ENCODE measurements around the gene FBRS.
"Not testable (repeated sequence)": the region's sequence is repeated elsewhere in the genome, so short reads cannot be mapped to it uniquely, and the experiment has no call there.

Gene FBRS

DNA sequence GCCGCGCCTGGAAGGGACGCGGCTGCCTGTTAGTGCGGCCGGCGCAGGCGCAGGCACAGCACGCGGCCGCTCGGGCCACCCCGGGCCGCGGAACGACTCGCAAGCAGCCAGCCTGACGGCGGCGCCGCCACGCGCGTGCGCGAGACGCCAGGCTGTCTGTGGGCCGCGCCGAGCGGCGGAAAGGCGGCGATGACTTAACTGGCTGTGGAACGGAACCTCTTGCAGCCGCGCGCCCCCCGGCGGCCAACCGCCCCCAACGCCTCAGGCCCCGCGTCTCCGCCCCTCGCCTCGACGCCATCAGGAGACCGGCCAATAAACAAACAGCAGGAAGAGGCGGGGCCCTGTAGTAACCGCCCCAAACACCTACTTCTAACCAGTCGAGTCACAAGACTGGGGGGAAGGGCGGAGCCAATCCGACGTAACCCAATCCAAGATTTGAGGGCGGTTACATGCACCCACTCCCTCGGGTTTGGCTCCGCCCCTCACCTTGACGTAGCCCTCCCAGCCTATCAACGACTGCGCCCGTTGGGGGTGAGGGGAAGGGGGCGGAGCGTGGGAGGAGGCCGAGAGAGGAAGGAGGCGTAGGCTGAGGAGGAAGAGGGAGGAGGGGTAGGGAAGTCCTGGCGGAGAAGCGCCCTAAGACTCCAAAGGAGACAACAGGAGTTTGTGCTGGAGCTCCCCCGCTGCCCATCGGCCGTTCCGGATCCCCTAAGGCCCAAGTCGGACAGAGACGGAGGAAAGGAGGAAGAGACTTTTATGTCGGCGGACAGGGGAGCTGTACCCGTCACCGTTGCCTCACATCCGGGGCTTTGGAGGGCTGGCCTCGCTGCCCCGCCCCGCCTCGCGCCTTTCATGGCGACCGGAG lies at the start of gene FBRS:
FBRS (plus strand) TSS at position 566 of the 865 bp plus-strand sequence. CDS start 1,088 bp downstream, outside the sequence.
- peak; percentile 100 for DNase-seq

GRCh38 chr16:30609002-30609925 lies 49.0 kb upstream of the FBRS start:
- DNase-seq = peak; percentile 55 to 58

DNA sequence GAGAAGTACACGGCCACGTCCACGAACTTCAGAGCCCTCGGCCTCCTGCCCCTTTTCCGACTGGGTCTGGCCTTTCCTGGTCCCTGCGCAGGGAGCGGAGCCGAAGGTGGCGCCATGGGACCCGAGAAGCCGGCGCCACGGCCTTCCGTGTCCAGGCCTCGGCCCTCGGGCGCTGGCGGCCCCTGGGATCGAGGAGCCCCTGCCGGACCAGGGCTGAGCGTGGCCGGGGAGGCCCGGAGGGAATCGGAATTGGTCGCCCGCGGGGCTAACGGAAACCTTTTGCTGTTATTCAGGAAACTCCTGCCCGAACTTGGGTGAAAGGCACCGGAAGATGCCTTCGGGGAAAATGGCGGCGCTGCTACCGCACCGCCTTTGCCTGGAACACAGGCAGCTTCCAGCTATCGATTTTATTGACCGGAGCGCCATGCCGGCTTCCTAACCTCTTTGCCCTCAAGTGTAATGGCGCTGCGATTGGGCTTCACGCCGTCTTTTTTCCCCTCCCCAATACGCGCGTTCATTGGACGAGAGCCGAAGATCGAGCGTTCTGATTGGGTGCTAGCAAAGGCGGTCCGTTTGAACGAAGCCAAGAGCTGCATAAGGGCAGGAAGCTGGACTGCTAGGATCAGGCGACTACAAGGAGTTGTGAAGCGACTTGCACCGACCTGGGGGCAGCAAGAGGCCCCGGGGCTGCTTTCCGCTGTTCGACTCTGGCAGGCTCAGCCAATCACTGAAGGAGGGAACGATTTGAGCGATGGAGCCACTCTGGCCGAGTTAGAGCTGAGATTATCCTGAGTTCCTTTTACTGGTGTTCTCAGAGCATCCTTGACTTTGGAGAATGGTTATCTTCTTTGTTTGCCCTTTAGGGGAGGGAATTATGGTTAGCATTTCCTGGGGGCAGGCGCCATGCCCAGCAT lies 48.0 kb upstream of the FBRS start, which contains the start of gene ZNF689:
ZNF689 (minus strand) TSS at position 464 of the 914 bp plus-strand sequence; CDS start at position 116, 348 bp downstream.
- DNase-seq = peak; percentile 92 to 94

- DNase-seq = peak; percentile 76 to 88
Observed at GRCh38 chr16:30615358-30616091, 42.7 kb upstream of the FBRS start.

DNA sequence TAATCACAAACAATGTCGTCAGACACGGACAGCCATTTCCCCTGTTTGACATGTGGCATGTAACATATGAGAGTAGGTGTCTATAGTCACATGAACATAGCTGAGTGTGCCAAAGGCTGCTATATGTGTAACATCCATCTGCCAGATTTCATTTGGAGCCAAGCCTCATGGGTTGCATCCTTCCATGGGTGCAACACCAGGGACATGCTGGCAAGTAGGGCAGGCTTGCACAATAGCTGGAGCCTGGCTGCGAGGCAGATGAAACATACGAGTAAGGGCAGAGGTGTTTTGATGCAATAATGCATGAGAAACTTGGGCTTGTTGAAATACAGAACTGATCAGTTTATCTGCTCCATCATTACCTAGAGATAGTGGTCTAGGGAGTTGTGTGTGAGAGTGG lies 39.0 kb upstream of the FBRS start:
- DNase-seq = no peak

- DNase-seq = no peak
Observed at GRCh38 chr16:30619638-30620037, 38.6 kb upstream of the FBRS start.

DNA sequence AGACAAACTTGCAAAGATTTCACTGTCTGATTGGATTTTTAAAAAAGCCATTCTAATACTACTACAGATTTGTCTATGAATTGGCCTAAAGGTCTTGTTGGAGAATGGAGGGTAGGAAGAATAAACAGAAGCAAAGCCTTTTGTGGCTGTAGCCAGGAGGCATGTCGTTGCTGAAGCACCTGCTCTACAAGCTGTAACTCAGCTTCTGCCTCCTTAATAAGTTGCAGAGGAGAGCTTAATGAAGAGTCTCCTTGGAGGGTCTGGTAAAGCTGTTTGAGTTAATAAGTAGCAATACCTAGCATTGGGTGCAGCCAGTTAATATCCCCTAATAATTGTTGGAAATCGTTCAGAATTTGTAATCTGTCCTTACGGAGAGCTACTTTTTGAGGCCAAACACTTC lies 38.1 kb upstream of the FBRS start:
- DNase-seq = no peak

DNA sequence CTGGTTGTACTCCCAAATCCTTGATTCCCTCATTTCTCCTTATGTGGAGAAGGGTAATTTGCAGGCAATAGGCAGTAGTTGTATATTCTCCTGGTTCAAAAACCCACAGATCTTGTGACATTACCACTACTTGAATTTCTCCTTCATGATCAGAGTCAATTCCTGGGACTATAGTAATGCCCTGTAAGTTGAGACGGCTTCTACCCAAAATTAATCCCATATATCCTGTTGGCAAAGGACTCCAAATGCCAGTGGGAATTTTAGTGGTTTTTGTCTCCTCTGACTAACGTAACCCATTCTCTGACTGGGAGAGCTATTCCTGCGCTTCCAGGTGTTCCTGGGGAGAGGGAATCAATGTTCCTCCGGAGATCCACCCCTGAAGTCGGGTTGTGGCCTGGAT lies 36.5 kb upstream of the FBRS start:
- no peak for DNase-seq

DNA sequence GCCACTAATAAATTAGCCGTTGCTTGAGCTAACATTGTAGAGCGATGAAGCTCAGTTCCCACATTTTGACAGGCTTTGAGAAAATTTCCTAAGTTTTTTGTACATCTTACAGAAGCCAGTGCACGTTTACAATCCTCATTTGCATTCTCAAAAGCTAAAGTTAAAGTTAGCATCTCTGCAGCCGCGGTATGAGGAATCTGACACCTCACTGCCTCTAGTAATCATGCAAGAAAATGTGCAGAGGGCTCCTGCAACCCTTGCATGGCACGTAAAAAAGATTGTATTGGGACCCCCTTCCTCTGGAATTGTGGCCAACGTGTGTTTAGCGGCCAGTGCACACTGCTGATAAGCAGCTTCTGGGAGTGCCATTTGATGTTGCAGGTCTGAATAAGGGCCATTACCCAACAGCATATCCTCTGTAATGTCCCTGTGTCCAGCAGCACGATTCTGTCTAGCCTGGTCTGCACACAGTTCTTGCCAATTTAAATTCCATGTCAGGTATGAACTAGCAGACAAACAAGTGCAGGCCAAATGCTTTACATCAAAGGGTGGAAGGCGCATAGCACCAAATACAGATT lies 35.7 kb upstream of the FBRS start:
- DNase-seq = no peak

GRCh38 chr16:30623536-30624283 lies 34.5 kb upstream of the FBRS start:
- no peak for DNase-seq

DNA sequence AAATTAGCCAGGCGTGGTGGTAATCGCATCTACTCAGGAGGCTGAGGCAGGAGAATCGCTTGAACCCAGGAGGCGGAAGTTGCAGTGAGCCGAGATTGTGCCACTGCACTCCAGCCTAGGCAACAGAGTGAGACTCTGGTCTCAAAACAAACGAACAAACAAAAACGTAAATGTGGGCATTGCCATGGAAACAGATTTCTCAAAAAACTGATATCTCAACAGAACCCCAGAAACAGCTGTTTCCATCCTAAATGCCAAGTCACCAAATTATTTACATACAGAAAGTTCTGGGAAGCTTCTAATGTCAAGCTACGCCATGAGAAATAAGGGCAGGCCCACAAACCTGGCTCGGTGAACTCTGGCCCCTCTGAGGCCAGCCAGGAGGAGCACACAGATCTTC lies 32.0 kb upstream of the FBRS start:
- no peak for DNase-seq

GRCh38 chr16:30628628-30629540 lies 29.3 kb upstream of the FBRS start:
- DNase-seq = peak; percentile 96 to 97

GRCh38 chr16:30632454-30632853 lies 25.8 kb upstream of the FBRS start:
- not testable (repeated sequence) for DNase-seq

GRCh38 chr16:30633526-30633925 lies 24.7 kb upstream of the FBRS start:
- DNase-seq = no peak

GRCh38 chr16:30636599-30636998 lies 21.6 kb upstream of the FBRS start:
- no peak for DNase-seq

DNA sequence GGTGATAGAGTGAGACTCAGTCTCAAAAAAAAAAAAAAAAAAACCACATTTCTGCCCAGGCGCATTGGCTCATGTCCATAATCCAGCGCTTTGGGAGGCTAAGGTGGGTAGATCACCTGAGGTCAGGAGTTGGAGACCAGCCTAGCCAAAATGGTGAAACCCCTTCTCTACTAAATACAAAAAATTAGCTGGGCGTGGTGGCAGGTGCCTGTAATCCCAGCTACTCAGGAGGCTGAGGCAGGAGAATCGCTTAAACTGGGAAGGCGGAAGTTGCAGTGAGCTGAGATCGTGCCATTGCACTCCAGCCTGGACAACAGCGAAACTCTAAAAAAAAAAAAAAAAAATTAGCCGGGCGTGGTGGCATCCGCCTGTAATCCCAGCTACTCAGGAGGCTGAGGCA lies 21.1 kb upstream of the FBRS start:
- not testable (repeated sequence) for DNase-seq

DNA sequence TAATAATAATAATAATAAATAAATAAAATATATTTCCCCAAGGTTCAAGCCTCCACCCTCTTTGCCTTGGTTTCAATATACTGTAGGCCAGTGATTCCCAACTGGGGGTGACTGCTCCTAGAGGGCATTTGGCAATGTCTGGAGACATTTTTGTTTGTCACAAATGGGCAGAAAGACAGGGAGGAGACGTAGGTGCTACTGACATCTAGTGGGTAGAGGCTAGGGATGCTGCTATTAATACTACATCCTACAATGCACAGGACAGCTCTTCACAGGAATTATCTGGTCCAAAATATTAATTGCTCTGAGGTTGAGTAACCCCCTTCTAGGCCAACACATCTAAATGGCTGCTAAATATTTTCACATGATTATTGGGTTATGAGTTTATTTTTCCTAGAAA lies 20.3 kb upstream of the FBRS start:
- DNase-seq = no peak

- DNase-seq = no peak
Observed at GRCh38 chr16:30641378-30641982, 16.8 kb upstream of the FBRS start.

- no peak for DNase-seq
Observed at GRCh38 chr16:30644334-30644830, 13.8 kb upstream of the FBRS start.

Data from stimulated activated CD4-positive, alpha-beta T cell treated with anti-CD3 and anti-CD28 coated beads, Interleukin-2, amount 100 ng/mL, for 24 hours (primary cell).